HepG2 (cell line): Measurements from ENCODE around the gene FAM118B. TPM values are rescaled to one million over a fixed set of nuclear protein-coding genes. Genes with fewer than 3 reads are reported as not detected.

Source experiments
- CAMTA2 ChIP-seq: sonication (generic); formaldehyde crosslinking; IDR thresholded peaks from 2 replicates; pipeline ENCODE4 v1.4.0; 2020; ENCODE audit warnings: mild to moderate bottlenecking, missing genetic modification reagents, borderline replicate concordance
- HNRNPK ChIP-seq: fragments of 200-400 bp; formaldehyde crosslinking; IDR thresholded peaks from 2 replicates; pipeline ENCODE4 v1.6.1; 2018; ENCODE audit warnings: low read length, low read depth, moderate library complexity, mild to moderate bottlenecking; ENCODE audit not compliant: poor library complexity, severe bottlenecking
- polyA plus RNA-seq, 8 experiments: library from polyadenylated mRNA; depleted of rRNA in 3 of 8; stranded (reverse) in 7 of 8; unstranded in 1 of 8; fragments of >200 nt; fragmentation: Illumina TruSeq in 4 of 8; extraction: Trizol in 4 of 8; gene quantifications; 2 replicates each; pipeline versions ENCODE4 v1.2.1 to v1.2.3, GENCODE V29; 2011 to 2016; ENCODE audit warnings: low read depth in 4 of 8, missing spikeins in 1 of 8, mixed read lengths in 1 of 8; ENCODE audit not compliant: insufficient read depth in 1 of 8
- total RNA-seq, 5 experiments: library from RNA; depleted of rRNA; stranded (reverse); fragments of >200 nt; fragmentation: Illumina TruSeq; extraction: Trizol; gene quantifications; 2 replicates each; pipeline ENCODE4 v1.2.3, GENCODE V29; 2016; ENCODE audit warnings: low read depth in 1 of 5
- TF ChIP-seq, protein P1 (sequence below), 2 experiments: fragments of 450-650 bp in 1 of 2; sonication (generic) in 1 of 2; formaldehyde crosslinking in 1 of 2; IDR thresholded peaks; 2 replicates each; pipeline versions ENCODE4 v1.6.1 to v1.8.0; 2016 to 2022; ENCODE audit warnings: antibody characterized with exemption in 1 of 2, mild to moderate bottlenecking in 1 of 2, missing genetic modification reagents in 1 of 2

FAM118B gene
- total and polyA plus RNA-seq, 2 of the 13 experiments (the other 11 are each of a cell fraction or from before 2014, with no cell fraction given): 10.2 to 25.7 TPM

DNA sequence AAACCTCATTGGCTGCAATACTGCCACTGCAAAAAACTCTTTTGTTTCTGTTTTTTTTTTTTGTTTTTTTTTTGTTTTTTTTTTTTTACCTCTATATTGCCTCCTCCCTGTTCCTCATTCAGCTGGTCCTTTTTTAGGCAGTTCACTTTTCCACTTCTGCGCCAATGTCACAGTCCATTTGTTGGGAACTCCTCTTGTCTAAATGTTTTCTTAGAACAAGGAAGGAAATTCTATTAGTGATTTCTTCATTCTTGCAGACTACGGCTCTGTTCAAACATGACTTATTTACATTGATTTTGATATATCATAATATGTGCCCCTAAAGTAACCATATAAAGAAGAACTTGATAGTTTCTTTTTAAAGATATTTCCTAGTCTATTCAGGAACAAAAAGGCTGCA is 2.9 kb downstream of the FAM118B start (continued):
- TF ChIP-seq, protein P1, sequence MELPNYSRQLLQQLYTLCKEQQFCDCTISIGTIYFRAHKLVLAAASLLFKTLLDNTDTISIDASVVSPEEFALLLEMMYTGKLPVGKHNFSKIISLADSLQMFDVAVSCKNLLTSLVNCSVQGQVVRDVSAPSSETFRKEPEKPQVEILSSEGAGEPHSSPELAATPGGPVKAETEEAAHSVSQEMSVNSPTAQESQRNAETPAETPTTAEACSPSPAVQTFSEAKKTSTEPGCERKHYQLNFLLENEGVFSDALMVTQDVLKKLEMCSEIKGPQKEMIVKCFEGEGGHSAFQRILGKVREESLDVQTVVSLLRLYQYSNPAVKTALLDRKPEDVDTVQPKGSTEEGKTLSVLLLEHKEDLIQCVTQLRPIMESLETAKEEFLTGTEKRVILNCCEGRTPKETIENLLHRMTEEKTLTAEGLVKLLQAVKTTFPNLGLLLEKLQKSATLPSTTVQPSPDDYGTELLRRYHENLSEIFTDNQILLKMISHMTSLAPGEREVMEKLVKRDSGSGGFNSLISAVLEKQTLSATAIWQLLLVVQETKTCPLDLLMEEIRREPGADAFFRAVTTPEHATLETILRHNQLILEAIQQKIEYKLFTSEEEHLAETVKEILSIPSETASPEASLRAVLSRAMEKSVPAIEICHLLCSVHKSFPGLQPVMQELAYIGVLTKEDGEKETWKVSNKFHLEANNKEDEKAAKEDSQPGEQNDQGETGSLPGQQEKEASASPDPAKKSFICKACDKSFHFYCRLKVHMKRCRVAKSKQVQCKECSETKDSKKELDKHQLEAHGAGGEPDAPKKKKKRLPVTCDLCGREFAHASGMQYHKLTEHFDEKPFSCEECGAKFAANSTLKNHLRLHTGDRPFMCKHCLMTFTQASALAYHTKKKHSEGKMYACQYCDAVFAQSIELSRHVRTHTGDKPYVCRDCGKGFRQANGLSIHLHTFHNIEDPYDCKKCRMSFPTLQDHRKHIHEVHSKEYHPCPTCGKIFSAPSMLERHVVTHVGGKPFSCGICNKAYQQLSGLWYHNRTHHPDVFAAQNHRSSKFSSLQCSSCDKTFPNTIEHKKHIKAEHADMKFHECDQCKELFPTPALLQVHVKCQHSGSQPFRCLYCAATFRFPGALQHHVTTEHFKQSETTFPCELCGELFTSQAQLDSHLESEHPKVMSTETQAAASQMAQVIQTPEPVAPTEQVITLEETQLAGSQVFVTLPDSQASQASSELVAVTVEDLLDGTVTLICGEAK (IDR thresholded peaks at IDR 0.05): no peak
- TF ChIP-seq, protein P1 (CRISPR knock-in tag; IDR thresholded peaks at IDR 0.05): no peak
- TF ChIP-seq HNRNPK (no peak), CAMTA2 (CRISPR knock-in tag) (no peak)
